OCI-LY7 (cell line): ENCODE data around the gene IGBP1.

Experiments used
- EZH2phosphoT487 ChIP-seq: fragments of 200-600 bp; sonication (generic); IDR thresholded peaks from 2 replicates; pipeline ENCODE4 v1.6.1; 2018; ENCODE audit warnings: low read depth, borderline replicate concordance, mild to moderate bottlenecking, mixed run types, antibody characterized with exemption, low read length, moderate library complexity, mixed read lengths
- TF ChIP-seq, protein P1 (sequence below): fragments of 200-600 bp; sonication (generic); conservative IDR thresholded peaks from 2 replicates; pipeline ENCODE4 v1.5.1; 2014; ENCODE audit warnings: mild to moderate bottlenecking, antibody characterized with exemption, low read length, moderate library complexity, mixed read lengths

DNA sequence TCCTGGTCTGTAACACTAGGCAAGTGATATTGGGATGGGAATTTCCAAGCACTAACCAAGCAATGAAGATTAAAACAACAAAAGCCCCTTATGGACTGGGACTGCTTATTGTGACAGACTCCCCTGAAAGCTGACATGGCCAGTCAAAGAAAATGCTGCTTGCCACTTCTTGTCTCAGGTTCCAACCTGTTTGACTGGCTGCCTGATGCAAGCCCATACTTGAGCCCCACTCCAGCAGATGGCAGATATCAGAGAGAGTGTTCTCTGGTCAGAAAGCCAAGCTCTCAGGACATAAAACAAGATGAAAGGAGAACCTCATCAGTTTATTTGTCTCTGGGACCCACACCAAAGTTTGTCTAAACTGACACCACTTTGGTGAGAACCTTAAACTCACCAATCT lies 15.5 kb upstream of the IGBP1 start:
- TF ChIP-seq, protein P1, sequence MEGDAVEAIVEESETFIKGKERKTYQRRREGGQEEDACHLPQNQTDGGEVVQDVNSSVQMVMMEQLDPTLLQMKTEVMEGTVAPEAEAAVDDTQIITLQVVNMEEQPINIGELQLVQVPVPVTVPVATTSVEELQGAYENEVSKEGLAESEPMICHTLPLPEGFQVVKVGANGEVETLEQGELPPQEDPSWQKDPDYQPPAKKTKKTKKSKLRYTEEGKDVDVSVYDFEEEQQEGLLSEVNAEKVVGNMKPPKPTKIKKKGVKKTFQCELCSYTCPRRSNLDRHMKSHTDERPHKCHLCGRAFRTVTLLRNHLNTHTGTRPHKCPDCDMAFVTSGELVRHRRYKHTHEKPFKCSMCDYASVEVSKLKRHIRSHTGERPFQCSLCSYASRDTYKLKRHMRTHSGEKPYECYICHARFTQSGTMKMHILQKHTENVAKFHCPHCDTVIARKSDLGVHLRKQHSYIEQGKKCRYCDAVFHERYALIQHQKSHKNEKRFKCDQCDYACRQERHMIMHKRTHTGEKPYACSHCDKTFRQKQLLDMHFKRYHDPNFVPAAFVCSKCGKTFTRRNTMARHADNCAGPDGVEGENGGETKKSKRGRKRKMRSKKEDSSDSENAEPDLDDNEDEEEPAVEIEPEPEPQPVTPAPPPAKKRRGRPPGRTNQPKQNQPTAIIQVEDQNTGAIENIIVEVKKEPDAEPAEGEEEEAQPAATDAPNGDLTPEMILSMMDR = no peak
- no peak for TF ChIP-seq EZH2phosphoT487
